IMR-90 (cell line): Measurements from ENCODE around the gene GOLGA3. TPM values are rescaled to one million over a fixed set of nuclear protein-coding genes. Genes with fewer than 3 reads are reported as not detected.

Experiments used
- ATAC-seq: fragments of 200-7000 bp; cut with Tn5 transposase; 2 replicates; pipeline ENCODE4 v1.9.1; 2020; ENCODE audit warnings: low read depth, mild to moderate bottlenecking, moderate library complexity
- BruUV-seq: library from RNA; stranded (reverse); fragments of 400-500 nt; replicated peaks from 2 replicates; lab custom pipeline; 2021; lab: Mats Ljungman, UMichigan
- CTCF ChIA-PET: fragments of 300-600 bp; formaldehyde crosslinking; extraction: SDS; loops from one replicate; lab custom pipeline; 2021; ENCODE audit warnings: antibody characterized with exemption; lab: Yijun Ruan, JAX
- POLR2A ChIA-PET: fragments of 300-600 bp; sonication (Branson Sonifier 250); formaldehyde crosslinking; loops from one replicate; lab custom pipeline; 2022; ENCODE audit warnings: antibody characterized with exemption; ENCODE audit not compliant: unreplicated experiment; lab: Charles Lee
- DNase-seq: peaks from one replicate; pipeline ENCODE4 v3.0.0; 2013
- H2AFZ ChIP-seq: replicated peaks from 2 replicates; pipeline ENCODE3; 2013; ENCODE audit warnings: low read length, mild to moderate bottlenecking; ENCODE audit not compliant: poor library complexity
- H2AK5ac ChIP-seq: 2 replicates; pipeline ENCODE4 v1.6.1; 2013; ENCODE audit warnings: low read depth, low read length, inconsistent platforms
- H2AK9ac ChIP-seq: replicated peaks from 2 replicates; pipeline ENCODE3; 2013; ENCODE audit warnings: mild to moderate bottlenecking, low read depth, low read length, moderate library complexity; ENCODE audit not compliant: poor library complexity
- H2BK120ac ChIP-seq: 2 replicates; pipeline ENCODE4 v1.6.1; 2013; ENCODE audit warnings: low read depth, low read length, inconsistent platforms
- H2BK15ac ChIP-seq: 3 replicates; pipeline ENCODE4 v1.6.1; 2013; ENCODE audit warnings: low read depth, low read length, inconsistent platforms
- H2BK20ac ChIP-seq: 2 replicates; pipeline ENCODE4 v1.6.1; 2013; ENCODE audit warnings: low read depth, mild to moderate bottlenecking, inconsistent platforms, low read length, moderate library complexity
- H2BK5ac ChIP-seq: 2 replicates; pipeline ENCODE4 v1.6.1; 2013; ENCODE audit warnings: mild to moderate bottlenecking, low read depth, low read length, inconsistent platforms; ENCODE audit not compliant: poor library complexity, severe bottlenecking
- H3K14ac ChIP-seq: replicated peaks from 2 replicates; pipeline ENCODE4 v1.6.1; 2013; ENCODE audit warnings: low read depth, low read length, inconsistent platforms
- H3K18ac ChIP-seq: 2 replicates; pipeline ENCODE4 v1.6.1; 2013; ENCODE audit warnings: low read depth, low read length, control low read depth
- H3K23ac ChIP-seq: 2 replicates; pipeline ENCODE4 v1.6.1; 2013; ENCODE audit warnings: low read depth, low read length, inconsistent platforms
- H3K27ac ChIP-seq: 2 replicates; pipeline ENCODE4 v1.5.1; 2013; ENCODE audit warnings: mild to moderate bottlenecking, control low read depth, low read length; ENCODE audit not compliant: insufficient read depth
- H3K27me3 ChIP-seq: 2 replicates; pipeline ENCODE4 v1.6.1; 2013; ENCODE audit warnings: low read length; ENCODE audit not compliant: control insufficient read depth, insufficient read depth
- H3K36me3 ChIP-seq: 2 replicates; pipeline ENCODE4 v1.6.1; 2013; ENCODE audit warnings: low read length, mixed read lengths; ENCODE audit not compliant: control insufficient read depth, insufficient read depth
- H3K4ac ChIP-seq: 2 replicates; pipeline ENCODE4 v1.6.1; 2013; ENCODE audit warnings: low read depth, low read length, inconsistent platforms
- H3K4me1 ChIP-seq: 2 replicates; pipeline ENCODE4 v1.6.1; 2013; ENCODE audit warnings: low read length, mixed read lengths; ENCODE audit not compliant: control insufficient read depth, insufficient read depth
- H3K4me2 ChIP-seq: 2 replicates; pipeline ENCODE4 v1.6.1; 2013; ENCODE audit warnings: low read depth, mild to moderate bottlenecking, control low read depth, low read length, moderate library complexity
- H3K4me3 ChIP-seq: 2 replicates; pipeline ENCODE4 v1.5.1; 2013; ENCODE audit warnings: low read depth, mild to moderate bottlenecking, control low read depth, low read length, moderate library complexity; ENCODE audit not compliant: insufficient read depth
- H3K56ac ChIP-seq: 2 replicates; pipeline ENCODE4 v1.6.1; 2013; ENCODE audit warnings: low read length, inconsistent platforms; ENCODE audit not compliant: insufficient read depth; ENCODE audit errors: extremely low read depth
- H3K79me1 ChIP-seq, 2 experiments: 2 replicates each; pipeline ENCODE4 v1.6.1; 2013; ENCODE audit warnings: low read length in 2 of 2, inconsistent platforms in 1 of 2, low read depth in 1 of 2
- H3K9ac ChIP-seq: 2 replicates; pipeline ENCODE4 v1.6.1; 2013; ENCODE audit warnings: low read depth, low read length, control low read depth
- H3K9me1 ChIP-seq: 2 replicates; pipeline ENCODE4 v1.6.1; 2013; ENCODE audit warnings: low read length, inconsistent platforms; ENCODE audit not compliant: insufficient read depth
- H3K9me3 ChIP-seq: 2 replicates; pipeline ENCODE4 v1.6.1; 2013; ENCODE audit warnings: low read length; ENCODE audit not compliant: control insufficient read depth, insufficient read depth
- H4K20me1 ChIP-seq: 2 replicates; pipeline ENCODE4 v1.6.1; 2013; ENCODE audit warnings: low read length, inconsistent platforms; ENCODE audit not compliant: insufficient read depth
- H4K5ac ChIP-seq: 2 replicates; pipeline ENCODE4 v1.6.1; 2013; ENCODE audit warnings: mild to moderate bottlenecking, low read depth, low read length, control low read depth
- H4K8ac ChIP-seq, 2 experiments: 2 replicates each; pipeline ENCODE4 v1.6.1; 2013; ENCODE audit warnings: low read depth in 2 of 2, low read length in 2 of 2, control low read depth in 1 of 2, inconsistent platforms in 1 of 2
- H4K91ac ChIP-seq: 2 replicates; pipeline ENCODE4 v1.6.1; 2013; ENCODE audit warnings: low read depth, low read length, inconsistent platforms; ENCODE audit not compliant: insufficient read depth
- BHLHE40 ChIP-seq: fragments of 150-350 bp; IDR thresholded peaks from 2 replicates; pipeline ENCODE4 v1.6.1; 2016; ENCODE audit warnings: mild to moderate bottlenecking, low read depth, low read length
- CEBPB ChIP-seq: IDR thresholded peaks from 2 replicates; pipeline ENCODE4 v1.6.1; 2012; ENCODE audit warnings: low read depth, low read length, improper control_type of control experiment
- CHD1 ChIP-seq: IDR thresholded peaks from 2 replicates; pipeline ENCODE4 v1.6.1; 2012; ENCODE audit warnings: low read depth, low read length, improper control_type of control experiment
- CTCF ChIP-seq: conservative IDR thresholded peaks from 2 replicates; pipeline ENCODE4 v1.5.1; 2012; ENCODE audit warnings: mild to moderate bottlenecking, low read depth, low read length, improper control_type of control experiment
- FOS ChIP-seq: fragments of 150-350 bp; IDR thresholded peaks from 2 replicates; pipeline ENCODE4 v1.6.1; 2016; ENCODE audit warnings: low read depth, low read length
- MAFK ChIP-seq: IDR thresholded peaks from 2 replicates; pipeline ENCODE4 v1.6.1; 2012; ENCODE audit warnings: low read depth, low read length, improper control_type of control experiment
- MAZ ChIP-seq: IDR thresholded peaks from 2 replicates; pipeline ENCODE4 v1.6.1; 2012; ENCODE audit warnings: low read depth, mild to moderate bottlenecking, low read length, improper control_type of control experiment, moderate library complexity, borderline replicate concordance
- MXI1 ChIP-seq: IDR thresholded peaks from 2 replicates; pipeline ENCODE4 v1.6.1; 2012; ENCODE audit warnings: low read depth, mild to moderate bottlenecking, low read length, moderate library complexity, borderline replicate concordance
- NFE2L2 ChIP-seq: fragments of 150-350 bp; IDR thresholded peaks from 2 replicates; pipeline ENCODE4 v1.6.1; 2016; ENCODE audit warnings: low read depth, mild to moderate bottlenecking, low read length
- POLR2A ChIP-seq: IDR thresholded peaks from 2 replicates; pipeline ENCODE4 v1.6.1; 2012; ENCODE audit warnings: mild to moderate bottlenecking, low read depth, low read length
- RAD21 ChIP-seq: IDR thresholded peaks from 2 replicates; pipeline ENCODE4 v1.6.1; 2012; ENCODE audit warnings: low read length, improper control_type of control experiment
- RCOR1 ChIP-seq: IDR thresholded peaks from 2 replicates; pipeline ENCODE4 v1.6.1; 2012; ENCODE audit warnings: mild to moderate bottlenecking, low read length, improper control_type of control experiment; ENCODE audit not compliant: insufficient replicate concordance
- RFX5 ChIP-seq: IDR thresholded peaks from 2 replicates; pipeline ENCODE4 v1.8.0; 2012; ENCODE audit warnings: low read depth, mild to moderate bottlenecking, low read length, moderate library complexity
- SMC3 ChIP-seq: fragments of 150-350 bp; IDR thresholded peaks from 2 replicates; pipeline ENCODE4 v1.6.1; 2016; ENCODE audit warnings: low read depth, mild to moderate bottlenecking, antibody characterized with exemption, low read length, moderate library complexity
- WGBS, 2 experiments: methylation state at CpG; one replicate each; pipeline versions ENCODE4 v1.1.5 to v1.1.7; 2013; ENCODE audit warnings: missing lambda C conversion rate in 2 of 2; ENCODE audit not compliant: insufficient read length in 1 of 2; ENCODE audit errors: extremely low coverage in 2 of 2; 5-methylcytosine and 5-hydroxymethylcytosine counted together
- dilution Hi-C: fragments of 300-500 bp; cut with HindIII; formaldehyde crosslinking; loops from one replicate; pipeline ENCODE4 v1.14.3; 2018; ENCODE audit warnings: low sequenced_read_pairs; ENCODE audit not compliant: unreplicated experiment
- in situ Hi-C: fragments of 300-500 bp; cut with MboI; formaldehyde crosslinking; loops from 3 replicates; pipeline ENCODE4 v1.14.3; 2019; ENCODE audit warnings: low sequenced_read_pairs, inconsistent platforms, mixed read lengths
- intact Hi-C: fragments of 100-400 bp; cut with micrococcal nuclease; formaldehyde crosslinking; loops from 2 replicates; pipeline ENCODE4 v1.10.0; 2022
- polyA plus RNA-seq, 3 experiments: library from polyadenylated mRNA; depleted of rRNA; stranded (reverse); fragments of >200 nt; gene quantifications; 2 replicates each; pipeline ENCODE4 v1.2.3, GENCODE V29; 2012; ENCODE audit warnings: low replicate concordance in 1 of 3
- total RNA-seq: library from RNA; depleted of rRNA; stranded (reverse); fragments of >200 nt; gene quantifications from 2 replicates; pipeline ENCODE4 v1.2.3, GENCODE V29; 2012
- TF ChIP-seq, protein P1 (sequence below): fragments of 150-350 bp; IDR thresholded peaks from 2 replicates; pipeline ENCODE4 v1.6.1; 2017; ENCODE audit warnings: mild to moderate bottlenecking, antibody characterized with exemption, low read length, low read depth
- TF ChIP-seq, protein P2 (sequence below): fragments of 150-350 bp; IDR thresholded peaks from 2 replicates; pipeline ENCODE4 v1.6.1; 2016; ENCODE audit warnings: low read depth, mild to moderate bottlenecking, low read length, moderate library complexity, borderline replicate concordance

The GOLGA3 gene
- total and polyA plus RNA-seq, 2 of the 4 experiments (the other 2 are of a cell fraction): 39.6 to 99.8 TPM

- H3K4ac ChIP-seq: no peak overlapping the region
- H3K27me3 ChIP-seq: no peaks in the 10 kb centered on the region
- H2AK9ac ChIP-seq: no peak overlapping the region
- no peak overlapping the region for H3K9ac ChIP-seq
- no peaks in the 10 kb centered on the region for H4K20me1 ChIP-seq
- H3K23ac ChIP-seq: no peak overlapping the region
- in situ Hi-C loops: no loop called here
- TF ChIP-seq MAZ (no peak), FOS (no peak), CTCF (no peak), BHLHE40 (no peak), RFX5 (no peak), SMC3 (no peak), MXI1 (no peak), MAFK (no peak), POLR2A (no peak), CHD1 (no peak), RCOR1 (no peak), NFE2L2 (no peak), RAD21 (no peak), CEBPB (no peak)
- TF ChIP-seq, protein P1, sequence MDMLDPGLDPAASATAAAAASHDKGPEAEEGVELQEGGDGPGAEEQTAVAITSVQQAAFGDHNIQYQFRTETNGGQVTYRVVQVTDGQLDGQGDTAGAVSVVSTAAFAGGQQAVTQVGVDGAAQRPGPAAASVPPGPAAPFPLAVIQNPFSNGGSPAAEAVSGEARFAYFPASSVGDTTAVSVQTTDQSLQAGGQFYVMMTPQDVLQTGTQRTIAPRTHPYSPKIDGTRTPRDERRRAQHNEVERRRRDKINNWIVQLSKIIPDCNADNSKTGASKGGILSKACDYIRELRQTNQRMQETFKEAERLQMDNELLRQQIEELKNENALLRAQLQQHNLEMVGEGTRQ: no peak
- TF ChIP-seq, protein P2, sequence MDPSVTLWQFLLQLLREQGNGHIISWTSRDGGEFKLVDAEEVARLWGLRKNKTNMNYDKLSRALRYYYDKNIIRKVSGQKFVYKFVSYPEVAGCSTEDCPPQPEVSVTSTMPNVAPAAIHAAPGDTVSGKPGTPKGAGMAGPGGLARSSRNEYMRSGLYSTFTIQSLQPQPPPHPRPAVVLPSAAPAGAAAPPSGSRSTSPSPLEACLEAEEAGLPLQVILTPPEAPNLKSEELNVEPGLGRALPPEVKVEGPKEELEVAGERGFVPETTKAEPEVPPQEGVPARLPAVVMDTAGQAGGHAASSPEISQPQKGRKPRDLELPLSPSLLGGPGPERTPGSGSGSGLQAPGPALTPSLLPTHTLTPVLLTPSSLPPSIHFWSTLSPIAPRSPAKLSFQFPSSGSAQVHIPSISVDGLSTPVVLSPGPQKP: no peak
- H3K4me1 ChIP-seq: no peaks in the 10 kb centered on the region
- no peak overlapping the region for H3K4me3 ChIP-seq
- no peak overlapping the region for H3K4me2 ChIP-seq
- H2BK120ac ChIP-seq: no peak overlapping the region
- WGBS, 2 experiments: 81% methylated on average over 2 of the region's 13 CpGs; no CpG with 5 or more reads in 1 of the 2 experiments
- H4K91ac ChIP-seq: no peak overlapping the region
- intact Hi-C loops: no loop called here
- H3K36me3 ChIP-seq: peaks cover 64% of the 10 kb centered on the region
- POLR2A ChIA-PET: no interaction called here
- no peak overlapping the region for H4K5ac ChIP-seq
- H4K8ac ChIP-seq: no peak overlapping the region
- no TSS peak for BruUV-seq
- no peak overlapping the region for H2BK5ac ChIP-seq
- H3K27ac ChIP-seq: no peak overlapping the region
- H3K9me3 ChIP-seq: no peaks in the 10 kb centered on the region
- CTCF ChIA-PET: no interaction called here
- dilution Hi-C loops: no loop called here
- DNase-seq (no peak), ATAC-seq (no peak)
- no peaks in the 10 kb centered on the region; a peak in 1 of 4 replicates for H3K79me1 ChIP-seq
- H2AK5ac ChIP-seq: no peak overlapping the region
- H3K9me1 ChIP-seq: no peaks in the 10 kb centered on the region; the same call in 1 of the 2 replicates
- no peak overlapping the region for H3K56ac ChIP-seq
- H2AFZ ChIP-seq: no peak overlapping the region
- no peak overlapping the region for H2BK20ac ChIP-seq
- no peak overlapping the region for H3K14ac ChIP-seq
- H2BK15ac ChIP-seq: no peak overlapping the region
- no peak overlapping the region for H3K18ac ChIP-seq
Observed at GRCh38 chr12:132848521-132848920, 19.9 kb upstream of the GOLGA3 start.
